HFFc6 (cell line): Measurements from ENCODE around the gene HIRIP3. TPM values are rescaled to one million over a fixed set of nuclear protein-coding genes. Genes with fewer than 3 reads are reported as not detected.
A peak's percentile ranks its signal among the peaks of the same experiment; 100 is the strongest.

Experiments used
- DNase-seq: peaks from one replicate; pipeline ENCODE4 v3.0.0-alpha.2; 2018
- H3K27ac Mint-ChIP-seq: 2 replicates; pipeline ENCODE4 v1.8.0; 2020; ENCODE audit warnings: mild to moderate bottlenecking, mixed read lengths
- H3K27me3 Mint-ChIP-seq: 2 replicates; pipeline ENCODE4 v1.8.0; 2021; ENCODE audit warnings: mild to moderate bottlenecking, moderate library complexity, mixed read lengths; ENCODE audit not compliant: insufficient read depth
- H3K36me3 Mint-ChIP-seq: 2 replicates; pipeline ENCODE4 v1.8.0; 2021; ENCODE audit warnings: low read depth, mixed read lengths
- H3K4me1 Mint-ChIP-seq: 2 replicates; pipeline ENCODE4 v1.8.0; 2020; ENCODE audit warnings: low read depth, mixed read lengths
- H3K4me3 Mint-ChIP-seq: 2 replicates; pipeline ENCODE4 v1.8.0; 2020; ENCODE audit warnings: mild to moderate bottlenecking, moderate library complexity, mixed read lengths
- H3K9me3 Mint-ChIP-seq: 2 replicates; pipeline ENCODE4 v1.8.0; 2020; ENCODE audit warnings: mild to moderate bottlenecking, mixed read lengths
- CTCF ChIP-seq: fragments of 200-600 bp; sonication (generic); IDR thresholded peaks from 2 replicates; pipeline ENCODE4 v1.5.0; 2021; ENCODE audit warnings: antibody characterized with exemption, mild to moderate bottlenecking
- total RNA-seq, 6 experiments: library from RNA; stranded (reverse); fragmentation: NEBNext Ultra II Directional; extraction: Animal tissue kit (Norgen Biotek cat#: 25700); gene quantifications; 2 replicates in 1 of 6; 3 replicates in 5 of 6; pipeline ENCODE4 v1.2.3, GENCODE V29; 2021

HIRIP3 gene
- total RNA-seq, 6 experiments from 2014 or later: 9.8 to 14.4 (median 13.4) TPM

GRCh38 chr16:29950806-29951461 lies 44.5 kb downstream of the HIRIP3 start:
- no peak for DNase-seq
- no peak overlapping the region for H3K27ac Mint-ChIP-seq
- peaks cover 4% of the 10 kb centered on the region for H3K9me3 Mint-ChIP-seq
- H3K36me3 Mint-ChIP-seq: no peaks in the 10 kb centered on the region; the same call in 1 of the 2 replicates
- no peaks in the 10 kb centered on the region for H3K4me1 Mint-ChIP-seq
- H3K4me3 Mint-ChIP-seq: no peak overlapping the region
- no peak for TF ChIP-seq CTCF
- H3K27me3 Mint-ChIP-seq: peaks cover 2% of the 10 kb centered on the region

GRCh38 chr16:29947897-29948296 lies 47.5 kb downstream of the HIRIP3 start:
- DNase-seq: no peak
- peaks cover 20% of the 10 kb centered on the region for H3K4me1 Mint-ChIP-seq
- H3K36me3 Mint-ChIP-seq: no peaks in the 10 kb centered on the region; the same call in 1 of the 2 replicates
- H3K9me3 Mint-ChIP-seq: peaks cover 4% of the 10 kb centered on the region
- TF ChIP-seq CTCF: no peak
- no peak overlapping the region for H3K27ac Mint-ChIP-seq
- peaks cover 2% of the 10 kb centered on the region for H3K27me3 Mint-ChIP-seq
- H3K4me3 Mint-ChIP-seq: no peak overlapping the region

- H3K27me3 Mint-ChIP-seq: peaks cover 2% of the 10 kb centered on the region; the same call in 1 of the 2 replicates
These were observed 51.3 kb downstream of the HIRIP3 start for GRCh38 chr16:29943846-29944799.

More at GRCh38 chr16:29943846-29944799, 51.3 kb downstream of the HIRIP3 start:
- H3K9me3 Mint-ChIP-seq: no peaks in the 10 kb centered on the region
- peak; percentile 99 for DNase-seq
- peaks cover 24% of the 10 kb centered on the region for H3K4me1 Mint-ChIP-seq
- TF ChIP-seq CTCF: peak; percentile 69
- peak overlapping the region; percentile 95 for H3K27ac Mint-ChIP-seq
- H3K36me3 Mint-ChIP-seq: no peaks in the 10 kb centered on the region; the same call in 1 of the 2 replicates
- H3K4me3 Mint-ChIP-seq: peak overlapping the region; percentile 68

Other genes with a start within 250 kb of the HIRIP3 start
- gene C16orf54, start 249.6 kb downstream of the HIRIP3 start, total RNA-seq: not detected
- gene ZG16, start 217.4 kb downstream of the HIRIP3 start, total RNA-seq: not detected
- gene KIF22, start 204.9 kb downstream of the HIRIP3 start, total RNA-seq: 10 to 100 TPM; 26.4 to 50.3 (median 48.9) TPM
- 100 to 1,000 TPM; 148 to 178 (median 165) TPM for gene MAZ, start 189.1 kb downstream of the HIRIP3 start, total RNA-seq
- 1 to 10 TPM; 2.9 to 4.3 (median 3.6) TPM for gene PRRT2, start 183.4 kb downstream of the HIRIP3 start, total RNA-seq
- 10 to 100 TPM; 12.9 to 19.2 (median 17.7) TPM for gene PAGR1, start 179.5 kb downstream of the HIRIP3 start, total RNA-seq
- 100 to 1,000 TPM; 234 to 296 (median 268) TPM for gene MVP, start 175.2 kb downstream of the HIRIP3 start, total RNA-seq
- 100 to 1,000 TPM in 3 of 6 experiments, 10 to 100 TPM in 3; 82.6 to 115 (median 94.7) TPM for gene CDIPT, start 132.4 kb downstream of the HIRIP3 start, total RNA-seq
- gene SEZ6L2, start 96.1 kb downstream of the HIRIP3 start, total RNA-seq: 1 to 10 TPM; 1.5 to 4.5 (median 3.9) TPM
- gene ASPHD1, start 95.1 kb downstream of the HIRIP3 start, total RNA-seq: 10 to 100 TPM in 4 of 6 experiments, 1 to 10 TPM in 2; 5.1 to 15.9 (median 14.1) TPM
- 10 to 100 TPM; 13.9 to 17.0 (median 16.1) TPM for gene KCTD13, start 69.4 kb downstream of the HIRIP3 start, total RNA-seq
- 100 to 1,000 TPM; 105 to 122 (median 110) TPM for gene TMEM219, start 33.5 kb downstream of the HIRIP3 start, total RNA-seq
- gene TAOK2, start 21.7 kb downstream of the HIRIP3 start, total RNA-seq: 10 to 100 TPM; 50.4 to 56.9 (median 53.0) TPM
- gene INO80E, start 624 bp upstream of the HIRIP3 start, total RNA-seq: 10 to 100 TPM; 61.0 to 77.4 (median 73.8) TPM
- under 1 TPM in 2 of 6 experiments, not detected in 4; 0.19 to 0.30 TPM for gene DOC2A, start 15.4 kb upstream of the HIRIP3 start, total RNA-seq
- gene C16orf92, start 27.6 kb upstream of the HIRIP3 start, total RNA-seq: not detected
- gene TLCD3B, start 35.7 kb upstream of the HIRIP3 start, total RNA-seq: under 1 TPM in 4 of 6 experiments, not detected in 2; 0.28 to 0.39 (median 0.33) TPM
- gene ALDOA, start 70.1 kb upstream of the HIRIP3 start, total RNA-seq: 1,000 to 10,000 TPM; 1,621 to 1,937 (median 1,752) TPM
- gene PPP4C, start 80.4 kb upstream of the HIRIP3 start, total RNA-seq: 100 to 1,000 TPM; 111 to 135 (median 123) TPM
- gene TBX6, start 96.3 kb upstream of the HIRIP3 start, total RNA-seq: under 1 TPM; 0.16 to 0.33 (median 0.26) TPM
- 10 to 100 TPM; 17.2 to 28.4 (median 19.1) TPM for gene YPEL3, start 100.6 kb upstream of the HIRIP3 start, total RNA-seq
- 1 to 10 TPM; 1.5 to 3.0 (median 2.3) TPM for gene GDPD3, start 117.9 kb upstream of the HIRIP3 start, total RNA-seq
- gene MAPK3, start 127.6 kb upstream of the HIRIP3 start, total RNA-seq: 10 to 100 TPM; 58.5 to 89.3 (median 80.4) TPM
- gene CORO1A, start 188.0 kb upstream of the HIRIP3 start, total RNA-seq: 1 to 10 TPM; 2.9 to 4.2 (median 3.7) TPM
- gene BOLA2B, start 198.0 kb upstream of the HIRIP3 start, total RNA-seq: 100 to 1,000 TPM; 113 to 142 (median 131) TPM
- gene SLX1A, start 198.3 kb upstream of the HIRIP3 start, total RNA-seq: 10 to 100 TPM; 13.2 to 23.3 (median 20.7) TPM
- 1 to 10 TPM; 3.4 to 8.9 (median 4.1) TPM for gene SULT1A3, start 203.6 kb upstream of the HIRIP3 start, total RNA-seq